ENCODE data around the gene RNGTT.
A peak's percentile ranks its signal among the peaks of the same experiment; 100 is the strongest.
"Not testable (repeated sequence)": the region's sequence is repeated elsewhere in the genome, so short reads cannot be mapped to it uniquely, and the experiment has no call there.

Gene RNGTT

DNA sequence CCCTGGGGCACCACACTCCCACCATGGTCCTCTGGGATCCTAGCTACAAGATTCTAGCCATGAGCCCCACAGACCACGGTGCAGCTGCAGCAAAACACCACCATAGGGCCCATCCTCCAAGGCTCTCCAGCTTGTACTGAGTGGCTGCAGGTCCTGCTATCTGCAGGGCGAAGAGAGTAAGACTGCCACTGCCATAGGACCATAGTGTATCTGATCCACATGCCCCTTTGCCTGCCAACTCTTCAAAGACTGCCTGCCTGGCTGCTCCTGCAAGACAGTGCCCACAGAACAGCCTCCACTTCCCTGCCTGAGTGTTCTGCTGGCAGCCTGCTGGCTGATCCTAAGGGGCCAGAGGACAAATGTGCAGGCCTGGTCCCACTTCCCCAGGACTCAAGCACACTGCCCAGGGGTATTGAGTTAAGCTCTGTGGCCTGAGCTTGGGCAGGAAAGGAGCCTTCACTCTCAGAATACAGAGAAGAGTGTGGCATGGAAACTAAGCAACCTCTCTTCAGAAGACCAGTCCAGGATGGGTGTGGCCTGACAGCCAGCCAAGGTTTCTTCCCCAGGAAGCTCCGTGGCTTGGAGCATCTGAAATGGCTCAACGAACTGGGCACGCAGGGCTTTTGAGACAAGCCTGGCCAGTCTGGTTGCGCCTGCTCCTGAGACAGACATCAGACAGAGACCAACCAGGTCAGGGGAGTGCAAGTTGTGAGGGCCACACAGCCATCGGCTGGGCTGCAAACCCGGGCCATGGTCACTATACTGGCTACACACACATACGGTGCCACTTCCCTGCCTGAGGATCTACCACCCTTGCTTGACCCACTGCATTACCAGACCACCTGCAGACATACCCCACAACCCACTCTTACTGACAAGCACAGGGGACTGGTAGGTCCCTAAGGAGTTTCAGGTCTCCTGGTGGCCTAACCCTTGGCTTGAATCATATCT lies 54.5 kb downstream of the RNGTT start:
- DNase-seq = no peak

DNA sequence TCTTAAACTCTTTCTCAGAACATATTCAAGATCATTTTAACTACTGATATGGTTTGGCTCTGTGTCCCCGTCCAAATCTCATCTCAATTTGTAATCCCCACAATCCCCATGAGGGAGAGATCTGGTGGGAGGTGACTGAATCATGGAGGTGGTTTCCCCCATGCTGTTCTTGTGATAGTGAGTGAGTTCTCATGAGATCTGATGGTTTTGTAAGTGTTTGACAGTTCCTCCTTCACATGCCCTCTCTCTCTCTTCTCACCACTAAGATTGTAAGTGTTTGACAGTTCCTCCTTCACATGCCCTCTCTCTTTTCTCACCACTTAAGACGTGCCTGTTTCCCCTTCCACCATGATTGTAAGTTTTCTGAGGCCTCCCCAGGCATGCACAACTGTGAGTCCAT lies 56.3 kb downstream of the RNGTT start:
- not testable (repeated sequence) for DNase-seq

DNA sequence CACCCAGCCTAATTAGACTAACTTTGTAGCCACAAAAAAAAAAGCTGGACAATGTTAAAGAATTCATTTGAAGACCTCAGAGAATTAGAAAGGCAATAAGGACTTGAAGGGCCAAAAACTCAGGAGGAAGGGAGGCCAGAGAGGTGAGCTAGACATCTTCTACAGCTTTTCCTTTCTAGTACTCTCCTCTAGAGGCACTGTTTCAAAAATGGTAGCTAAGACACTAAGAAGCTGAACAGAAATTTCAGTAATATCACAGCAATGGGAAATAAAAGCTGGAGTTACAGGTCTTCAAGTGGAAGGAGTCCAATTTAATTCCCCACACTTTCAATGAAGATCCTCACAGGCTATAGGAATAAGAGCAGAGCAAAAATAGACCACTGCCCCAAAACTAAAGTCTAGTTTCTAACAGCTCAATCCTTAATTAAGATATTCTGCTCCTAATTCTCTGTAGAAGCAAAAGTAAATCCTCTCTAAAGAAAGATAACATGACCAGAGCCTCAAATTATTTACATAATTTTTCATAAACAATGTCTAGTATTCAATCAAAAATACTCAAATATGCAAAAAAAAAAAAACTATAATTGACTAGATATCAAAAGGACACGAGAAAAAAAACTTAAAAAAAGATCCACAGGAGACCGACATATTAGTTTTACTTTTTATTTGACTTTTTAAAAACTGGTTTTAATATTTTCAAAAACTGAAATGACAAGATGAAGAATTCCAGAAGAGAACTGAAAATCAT lies 63.7 kb downstream of the RNGTT start:
- no peak for DNase-seq

DNA sequence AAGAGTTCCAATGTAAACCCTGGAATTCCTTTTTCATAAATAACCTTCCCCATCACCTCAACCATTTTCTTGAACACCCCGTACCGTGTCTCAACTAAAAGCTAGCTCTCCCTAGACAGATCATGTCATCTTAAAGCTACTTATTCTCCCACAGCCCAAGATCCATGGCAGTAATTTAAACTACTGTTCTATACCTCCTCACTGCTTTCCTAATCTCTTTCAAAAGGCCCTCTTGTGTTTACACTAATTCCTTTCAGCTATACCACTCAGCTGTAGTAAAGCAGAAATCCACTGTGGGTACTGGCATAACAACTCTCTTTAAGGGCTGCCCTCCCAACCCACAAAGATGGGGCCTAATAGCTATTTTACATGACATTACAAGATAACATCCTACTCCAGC lies 67.5 kb downstream of the RNGTT start:
- no peak for DNase-seq

- DNase-seq = no peak
Measured at GRCh38 chr6:88890860-88891845, 72.3 kb downstream of the RNGTT start.

DNA sequence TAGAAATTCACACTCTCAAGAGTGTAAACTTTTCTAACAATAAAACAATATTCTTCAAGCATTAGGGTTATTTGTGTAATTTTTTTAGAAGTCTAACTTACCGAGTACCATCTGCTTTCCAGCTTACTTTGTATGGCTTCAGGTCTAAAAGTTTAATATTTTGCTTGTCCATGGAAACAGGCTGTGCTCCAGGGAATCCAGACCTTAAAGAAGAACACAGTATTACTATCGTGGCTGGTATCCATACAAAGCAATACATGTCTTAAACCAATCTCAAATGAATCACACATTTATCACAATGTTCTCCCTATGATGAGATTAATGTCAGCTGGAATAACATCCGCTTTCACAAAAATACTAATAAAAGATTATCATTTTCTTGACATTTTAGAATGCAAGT lies 73.0 kb downstream of the RNGTT start:
- no peak for DNase-seq

- no peak for DNase-seq
Measured at GRCh38 chr6:88884361-88884760, 79.1 kb downstream of the RNGTT start.

- no peak for DNase-seq
Measured at GRCh38 chr6:88882536-88882935, 80.9 kb downstream of the RNGTT start.

GRCh38 chr6:88881451-88881850 lies 82.0 kb downstream of the RNGTT start:
- no peak for DNase-seq

- no peak for DNase-seq
Measured at GRCh38 chr6:88880021-88880420, 83.4 kb downstream of the RNGTT start.

DNA sequence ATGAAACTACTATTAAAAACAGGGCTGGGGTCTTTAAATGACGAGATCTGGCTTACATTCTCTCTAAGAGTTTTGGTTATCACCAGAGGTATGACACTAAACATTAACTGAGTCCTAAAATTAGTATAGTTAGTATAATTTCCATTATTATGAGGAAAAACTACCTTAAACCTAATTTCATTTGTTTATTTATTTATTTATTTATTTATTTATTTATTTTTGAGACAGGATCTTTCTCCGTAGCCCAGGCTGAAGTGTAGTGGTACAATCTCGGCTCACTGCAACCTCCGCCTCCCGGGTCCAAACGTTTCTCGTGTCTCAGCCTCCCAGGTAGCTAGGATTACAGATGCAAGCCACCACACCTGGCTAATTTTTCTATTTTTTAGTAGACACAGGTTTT lies 85.5 kb downstream of the RNGTT start:
- no peak for DNase-seq

GRCh38 chr6:88872962-88873361 lies 90.5 kb downstream of the RNGTT start:
- DNase-seq = no peak

DNA sequence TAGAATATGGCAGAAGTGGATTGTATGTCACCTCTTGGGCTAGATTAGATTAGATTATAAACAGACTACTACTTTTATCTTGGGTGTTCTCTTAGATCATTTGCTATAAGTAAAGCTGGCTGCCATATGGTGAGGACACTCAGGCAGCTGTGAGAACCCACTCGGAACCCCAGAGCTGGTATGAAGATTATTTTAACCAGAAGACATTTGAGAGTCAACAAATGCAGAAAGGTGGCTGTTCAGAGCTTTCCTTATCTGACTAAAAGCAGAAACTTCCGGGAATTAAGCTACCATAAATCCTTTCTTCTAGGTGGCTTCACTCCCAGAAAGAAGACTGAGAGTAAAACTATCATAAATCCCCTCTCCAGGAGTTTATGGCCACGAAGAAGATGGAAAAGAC lies 91.9 kb downstream of the RNGTT start:
- DNase-seq = peak; percentile 84

GRCh38 chr6:88870717-88871330 lies 92.6 kb downstream of the RNGTT start:
- peak; percentile 56 for DNase-seq

GRCh38 chr6:88869263-88870020 lies 94.0 kb downstream of the RNGTT start:
- DNase-seq = no peak

GRCh38 chr6:88867841-88868731 lies 95.3 kb downstream of the RNGTT start:
- no peak for DNase-seq

- DNase-seq = no peak
Measured at GRCh38 chr6:88866856-88867255, 96.6 kb downstream of the RNGTT start.

- no peak for DNase-seq
Measured at GRCh38 chr6:88865275-88865674, 98.1 kb downstream of the RNGTT start.

DNA sequence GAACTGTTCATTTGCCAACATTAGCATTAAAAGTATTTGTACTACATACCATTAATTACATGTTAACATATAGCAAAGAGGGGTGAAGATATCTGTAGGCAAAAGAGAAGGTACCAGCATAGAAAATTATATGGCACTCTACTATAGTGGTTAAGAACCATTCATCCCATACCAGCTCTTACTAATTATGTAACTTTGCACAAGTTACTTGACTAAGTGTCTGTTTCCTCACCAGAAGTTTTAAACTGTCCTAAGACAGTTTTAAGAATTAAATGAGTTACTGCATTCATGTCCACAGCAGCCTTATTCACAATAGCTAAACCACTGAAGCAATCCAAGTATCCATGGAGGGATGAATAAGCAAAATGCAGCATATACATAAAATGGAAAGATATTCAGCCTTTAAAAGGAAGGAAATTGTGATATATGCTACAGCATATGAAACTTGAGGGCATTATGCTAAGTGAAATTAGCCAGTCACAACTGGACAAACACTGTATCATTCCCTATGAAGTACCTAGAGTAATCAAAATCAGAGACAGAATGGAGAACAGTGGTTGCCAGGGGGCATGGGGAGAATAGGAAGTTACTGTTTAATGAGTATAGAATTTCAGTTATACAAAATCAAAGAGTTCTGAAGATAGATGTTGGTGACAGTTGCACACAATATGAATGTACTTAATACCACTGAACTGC lies 98.9 kb downstream of the RNGTT start:
- DNase-seq = no peak

GRCh38 chr6:88860310-88860709 lies 103.1 kb downstream of the RNGTT start:
- DNase-seq = no peak
